AG20443 (cell line): Measurements from ENCODE around the gene TEPSIN.

Experiments
- DNase-seq: peaks from one replicate; pipeline ENCODE4 v3.0.0; 2012; ENCODE audit warnings: low spot score, mixed read lengths

The TEPSIN gene

GRCh38 chr17:81238815-81239713 is at the start of gene TEPSIN, which contains the start of gene NDUFAF8:
Gene TEPSIN, minus strand, starts transcription at chr17:81239055. Its CDS starts 22 bp downstream, at chr17:81239033.
Gene NDUFAF8, plus strand, starts transcription at chr17:81239318. Its CDS starts 46 bp downstream, at chr17:81239364.
- peak; percentile 99 for DNase-seq

DNA sequence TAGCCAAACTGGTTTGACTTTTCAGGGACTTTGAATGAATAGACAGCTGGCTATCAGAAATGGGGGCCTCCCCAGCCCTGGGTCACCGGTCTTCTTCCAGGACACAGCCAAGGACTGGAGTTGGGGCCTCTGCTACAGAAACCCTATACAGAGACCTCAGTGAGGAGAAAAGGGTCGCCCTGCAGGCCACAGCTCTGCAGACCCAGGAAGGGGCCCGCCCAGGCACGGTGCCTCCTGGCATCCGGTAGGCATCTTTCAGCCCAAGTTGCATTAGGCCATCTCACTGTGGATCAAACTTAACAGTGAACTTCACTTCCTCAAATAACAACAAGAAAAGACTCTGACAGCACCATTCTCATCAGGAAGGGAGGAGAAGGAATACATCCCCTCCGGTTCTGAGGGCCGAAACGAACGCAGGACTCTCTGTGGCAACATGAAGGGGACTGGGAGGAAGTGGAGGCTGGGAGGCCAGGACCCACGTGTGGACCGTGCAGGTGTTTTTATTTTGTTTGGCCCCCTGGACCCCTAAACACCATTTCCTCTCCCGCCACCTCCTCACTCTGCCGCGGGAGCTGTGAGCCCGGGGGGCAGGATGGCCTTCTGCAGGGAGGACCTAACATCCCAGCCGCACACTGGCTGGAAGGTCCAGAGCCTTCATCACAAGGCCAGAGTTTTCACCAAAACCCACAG is 49.0 kb upstream of the TEPSIN start:
- no peak for DNase-seq

- no peak for DNase-seq
Measured at GRCh38 chr17:81287152-81287551, 48.3 kb upstream of the TEPSIN start.

DNA sequence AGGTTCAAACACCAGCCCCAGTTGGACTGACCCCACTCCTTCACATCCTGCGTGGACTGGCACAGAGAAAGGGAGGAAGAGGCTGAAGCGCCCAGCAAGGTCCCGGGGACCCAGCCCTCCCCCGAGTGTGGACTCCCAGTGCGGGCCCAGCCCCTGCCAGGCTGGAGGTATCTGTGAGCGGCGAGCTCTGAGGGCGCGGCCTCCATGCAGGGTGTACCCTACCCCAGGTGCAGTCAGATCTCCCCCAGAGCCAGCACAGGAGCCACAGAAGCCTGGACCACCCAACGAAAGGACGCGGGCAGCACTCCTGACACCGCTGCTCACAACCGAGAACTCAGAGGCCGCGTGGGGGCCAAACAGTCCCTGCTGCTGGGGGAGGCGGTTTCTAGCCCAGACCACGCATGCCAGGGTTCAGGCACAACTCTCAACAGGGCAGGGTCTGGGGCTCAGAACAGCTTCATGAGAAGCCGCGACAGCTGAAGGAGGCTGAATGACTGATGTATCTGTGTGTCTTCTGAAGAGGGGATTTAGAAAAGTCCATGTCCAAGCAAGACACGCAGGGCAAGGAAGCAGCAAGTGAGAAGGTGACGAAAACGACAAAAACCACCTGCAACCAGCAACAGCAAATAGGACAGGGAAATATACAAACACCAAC is 47.8 kb upstream of the TEPSIN start:
- no peak for DNase-seq

- DNase-seq, result no peak
Measured at GRCh38 chr17:81285894-81286293, 47.0 kb upstream of the TEPSIN start.

DNA sequence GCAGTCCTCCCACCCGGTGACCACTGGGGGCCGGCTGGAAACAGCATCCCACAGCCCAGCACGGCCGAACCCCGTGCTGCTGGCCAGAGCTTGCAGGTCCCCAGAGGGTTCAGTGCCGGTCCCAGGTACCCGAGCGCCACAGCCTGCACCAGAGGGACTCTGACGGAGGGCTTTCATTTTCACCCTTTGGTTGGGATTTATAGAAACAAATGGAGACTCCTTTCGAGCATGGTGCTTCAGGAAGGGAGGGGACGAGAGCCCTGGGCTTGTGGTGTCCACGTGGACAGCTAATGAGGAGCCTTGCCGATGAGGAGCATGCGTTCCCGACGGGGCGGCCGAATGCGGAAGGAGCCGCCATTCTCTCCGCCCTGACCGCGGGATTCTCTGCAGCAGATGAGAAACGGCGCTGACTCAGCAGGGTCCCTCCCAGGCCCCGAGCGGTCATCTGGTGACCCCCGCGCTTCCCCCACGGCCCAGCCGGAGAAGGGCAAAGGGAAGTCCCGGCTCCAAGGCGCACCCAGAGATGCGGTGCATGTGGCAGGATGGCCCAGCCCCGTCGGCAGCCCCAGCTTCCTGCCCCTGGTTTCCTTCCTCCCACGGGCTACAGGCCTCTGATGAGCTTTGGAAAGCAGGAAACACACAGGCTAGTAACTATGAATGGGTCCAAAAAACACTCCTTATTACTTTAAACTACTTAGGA is 46.5 kb upstream of the TEPSIN start:
- DNase-seq, result peak; percentile 81

DNA sequence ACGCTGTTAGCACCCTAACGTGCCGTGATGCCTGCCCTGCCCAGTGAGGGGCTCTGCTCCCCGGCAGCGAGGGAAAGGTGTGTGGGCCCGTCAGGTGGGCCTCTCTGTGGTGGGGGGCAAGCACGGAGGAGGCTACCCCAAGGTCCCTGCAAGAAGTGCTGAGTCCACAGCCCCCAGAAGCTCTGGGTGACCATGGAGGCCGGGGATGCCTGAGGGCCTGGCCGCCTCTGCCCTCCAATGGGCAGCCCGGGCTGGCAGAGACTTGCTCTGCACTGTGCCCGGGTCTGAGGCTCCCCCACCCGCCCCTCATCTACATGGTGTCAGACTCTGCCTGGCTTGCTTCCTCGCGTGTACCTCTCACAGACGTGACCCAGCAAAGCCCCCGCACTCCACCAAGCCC is 44.0 kb upstream of the TEPSIN start:
- DNase-seq, result no peak

DNA sequence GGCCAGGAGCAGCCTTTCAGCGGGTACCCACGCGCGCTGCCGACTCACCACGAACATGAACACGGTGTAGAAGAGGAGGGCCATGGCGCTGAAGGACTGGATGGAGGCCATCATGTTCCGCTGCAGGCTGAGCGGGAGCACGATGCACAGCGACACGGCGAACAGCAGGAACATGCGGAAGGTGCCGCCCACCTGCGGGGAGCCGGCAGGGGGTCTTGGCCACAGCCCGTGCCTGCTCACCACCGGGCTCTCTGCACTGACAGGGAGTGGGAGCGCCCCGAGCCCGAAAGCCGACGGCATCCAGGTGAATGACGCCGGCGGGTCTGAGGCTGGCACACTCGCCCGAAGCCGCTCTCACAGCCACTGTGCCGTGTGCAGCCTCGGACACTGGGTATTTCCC is 43.3 kb upstream of the TEPSIN start:
- DNase-seq, result no peak

GRCh38 chr17:81280571-81280970 is 41.7 kb upstream of the TEPSIN start:
- no peak for DNase-seq

GRCh38 chr17:81279278-81280275 is 40.7 kb upstream of the TEPSIN start:
- no peak for DNase-seq

GRCh38 chr17:81278831-81279230 is 40.0 kb upstream of the TEPSIN start:
- no peak for DNase-seq

- DNase-seq, result no peak
Measured at GRCh38 chr17:81277946-81278693, 39.3 kb upstream of the TEPSIN start.

- no peak for DNase-seq
Measured at GRCh38 chr17:81277421-81277820, 38.6 kb upstream of the TEPSIN start.

DNA sequence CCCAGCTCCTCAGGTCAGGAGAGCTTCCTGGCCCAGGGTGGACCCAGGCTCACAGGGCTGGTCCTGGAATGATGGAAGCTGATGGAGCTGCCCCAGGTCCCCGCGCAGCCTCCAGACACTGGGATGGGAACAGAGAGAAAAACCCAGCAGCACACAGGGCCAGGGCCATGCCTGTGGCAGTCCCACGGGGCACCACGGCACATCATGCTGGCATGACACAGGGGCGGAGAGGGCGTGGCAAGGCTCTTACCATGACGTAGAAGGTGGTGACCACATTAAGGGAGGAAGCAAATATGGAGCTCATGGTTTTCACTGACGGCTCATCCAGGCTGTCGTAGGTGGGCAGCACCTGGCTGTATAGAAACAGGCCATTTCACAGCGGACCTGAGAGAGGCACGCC is 37.9 kb upstream of the TEPSIN start:
- no peak for DNase-seq

DNA sequence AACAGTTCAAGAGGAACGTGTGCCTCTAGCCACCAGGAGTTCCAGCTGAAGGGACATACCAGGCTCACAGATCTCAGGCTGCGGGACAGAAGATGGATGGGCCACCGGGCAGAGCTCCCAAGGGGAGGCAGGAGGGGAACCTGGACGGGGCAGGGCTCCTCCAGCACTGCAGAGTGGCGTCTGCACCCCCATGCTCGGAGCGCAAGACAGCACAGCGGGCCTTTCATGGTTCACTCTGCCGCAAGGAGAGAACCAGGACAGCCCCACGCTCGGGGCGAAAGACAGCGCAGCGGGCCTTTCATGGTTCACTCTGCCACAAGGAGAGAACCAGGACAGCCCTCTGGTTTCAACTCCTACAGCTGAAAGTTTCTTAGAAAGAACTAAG is 35.6 kb upstream of the TEPSIN start:
- no peak for DNase-seq

GRCh38 chr17:81273698-81274470 is 35.0 kb upstream of the TEPSIN start:
- no peak for DNase-seq

DNA sequence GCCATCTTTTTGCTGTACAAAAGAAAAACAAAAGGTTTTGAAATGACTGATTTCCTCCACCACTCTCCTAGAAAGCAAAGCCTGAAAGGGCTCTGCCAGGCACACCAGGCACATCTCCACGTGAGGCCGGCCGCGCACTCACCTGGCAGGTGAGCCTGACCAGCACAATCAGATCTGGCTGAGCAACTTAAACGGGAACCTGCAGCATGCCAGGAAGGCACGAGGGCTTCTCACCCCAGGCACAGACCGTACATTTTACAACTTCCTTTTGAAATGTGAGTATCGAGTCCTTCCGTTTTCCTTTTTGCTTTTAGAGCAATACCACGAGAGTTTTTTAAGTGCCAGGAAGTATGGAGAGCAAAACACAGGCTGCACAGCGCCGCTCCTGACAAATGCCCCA is 33.8 kb upstream of the TEPSIN start:
- DNase-seq, result no peak

DNA sequence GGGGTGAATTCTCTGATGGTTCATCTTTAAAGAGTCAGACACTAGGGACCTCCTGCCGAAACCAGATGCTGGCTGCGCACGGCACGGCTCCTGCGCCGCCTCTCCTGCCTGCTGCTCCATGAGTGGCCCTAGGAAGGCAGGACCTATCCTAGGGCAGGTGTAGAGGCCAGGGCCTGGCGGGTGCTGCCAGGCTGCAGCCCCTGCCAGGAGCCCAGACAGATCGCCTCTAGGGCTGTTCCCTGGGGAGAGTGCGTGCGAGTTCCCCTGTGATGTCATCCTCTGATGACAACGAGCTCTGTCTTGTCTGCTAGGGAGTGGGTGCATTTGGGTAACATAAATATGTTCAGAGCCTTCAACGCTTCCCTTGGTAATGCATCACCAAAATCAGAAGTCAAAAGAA is 32.4 kb upstream of the TEPSIN start:
- no peak for DNase-seq

- DNase-seq, result no peak
Measured at GRCh38 chr17:81270279-81270678, 31.4 kb upstream of the TEPSIN start.
